NCI-H526 treated with DMSO at 0.1 percent for 48 hours (cell line): ENCODE results near the gene SOAT1.
"Not testable (repeated sequence)": the region's sequence is repeated elsewhere in the genome, so short reads cannot be mapped to it uniquely, and the experiment has no call there.

Experiments
- DNase-seq: peaks from one replicate; lab custom pipeline; 2025; lab: John Stamatoyannopoulos, UW

Gene SOAT1

GRCh38 chr1:179353546-179353945 is 59.9 kb downstream of the SOAT1 start:
- no peak for DNase-seq

DNA sequence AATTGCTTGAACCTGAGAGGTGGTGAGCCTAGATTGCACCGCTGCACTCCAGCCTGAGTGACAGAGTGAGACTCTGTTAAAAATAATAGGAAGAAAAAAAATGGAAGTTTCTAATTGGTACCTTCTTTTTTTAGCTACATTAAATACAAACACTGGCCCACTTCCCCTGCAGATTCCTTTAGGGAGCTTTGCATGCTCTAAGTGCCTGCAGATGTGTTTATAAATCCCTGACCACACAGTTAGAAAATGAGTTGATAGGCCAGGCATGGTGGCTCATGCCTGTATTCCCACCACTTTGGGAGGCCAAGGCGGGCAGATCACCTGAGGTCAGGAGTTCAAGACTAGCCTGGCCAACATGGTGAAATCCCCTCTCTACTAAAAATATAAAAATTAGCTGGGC is 68.0 kb downstream of the SOAT1 start:
- DNase-seq, result not testable (repeated sequence)

- DNase-seq, result peak; percentile 93
Measured at GRCh38 chr1:179365342-179366092, 71.9 kb downstream of the SOAT1 start, which contains the start of gene AXDND1. Gene AXDND1, plus strand, starts transcription at chr1:179365971. Its CDS starts 539 bp downstream, at chr1:179366510.

DNA sequence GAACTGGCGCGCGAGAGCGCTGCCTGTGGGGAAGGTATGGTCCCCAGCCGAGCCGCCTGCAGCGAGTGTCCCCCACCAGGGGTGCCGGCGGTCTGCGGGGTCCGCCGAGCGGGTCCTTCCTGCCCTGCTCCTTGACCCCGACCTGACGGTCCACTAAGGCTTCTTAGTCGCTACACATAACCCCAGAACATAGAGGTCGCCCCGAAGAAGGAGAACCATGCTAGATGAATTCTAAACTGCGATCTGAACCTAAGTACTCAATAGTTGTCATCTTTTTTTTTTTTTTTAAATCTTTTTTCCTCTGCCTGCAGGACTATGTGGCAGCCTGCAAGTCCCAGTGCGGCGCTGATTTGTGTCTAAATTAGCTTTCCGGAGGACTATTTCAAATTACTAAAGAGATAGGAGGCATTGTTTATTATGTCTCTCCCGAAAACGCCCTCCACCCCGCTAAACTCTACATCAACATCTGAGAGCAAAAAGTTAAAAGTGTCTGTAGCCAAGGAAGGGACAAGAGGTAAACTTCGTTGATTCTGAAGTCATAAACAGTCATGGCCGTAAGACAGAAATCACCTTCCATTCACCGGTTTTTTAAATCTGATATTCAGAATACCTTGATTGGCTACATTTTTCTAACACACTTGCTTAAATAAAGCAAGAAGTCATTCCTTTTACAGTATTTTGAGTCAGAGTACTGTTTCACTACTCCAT is 72.7 kb downstream of the SOAT1 start:
- DNase-seq, result peak; percentile 57

DNA sequence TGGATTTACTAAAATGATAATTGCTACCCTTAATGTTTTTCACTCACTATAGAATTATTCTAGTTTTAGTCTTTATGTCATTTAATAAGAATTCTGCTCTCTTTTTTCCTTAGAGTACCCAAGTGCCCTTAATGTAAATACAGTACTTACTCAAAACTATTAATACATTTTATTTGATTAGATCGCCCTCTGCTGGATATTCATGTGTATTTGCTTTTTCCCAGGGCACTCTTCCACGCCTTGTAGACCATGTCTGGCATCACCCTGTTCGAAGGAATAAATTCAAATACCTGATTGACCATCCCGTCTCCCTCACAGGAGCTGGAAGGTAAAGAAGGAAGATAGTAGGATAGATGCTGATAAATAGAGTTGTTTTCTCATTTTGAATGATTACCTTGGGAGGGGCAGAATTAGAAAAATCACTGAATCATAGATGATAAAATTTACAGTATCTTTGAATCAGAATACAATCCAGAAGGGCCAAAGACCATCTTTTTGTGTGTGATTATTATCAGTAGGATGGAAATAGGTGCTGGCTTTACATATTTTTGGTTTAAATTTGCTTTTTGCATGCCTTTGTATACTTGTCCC is 76.2 kb downstream of the SOAT1 start:
- peak; percentile 95 for DNase-seq

DNA sequence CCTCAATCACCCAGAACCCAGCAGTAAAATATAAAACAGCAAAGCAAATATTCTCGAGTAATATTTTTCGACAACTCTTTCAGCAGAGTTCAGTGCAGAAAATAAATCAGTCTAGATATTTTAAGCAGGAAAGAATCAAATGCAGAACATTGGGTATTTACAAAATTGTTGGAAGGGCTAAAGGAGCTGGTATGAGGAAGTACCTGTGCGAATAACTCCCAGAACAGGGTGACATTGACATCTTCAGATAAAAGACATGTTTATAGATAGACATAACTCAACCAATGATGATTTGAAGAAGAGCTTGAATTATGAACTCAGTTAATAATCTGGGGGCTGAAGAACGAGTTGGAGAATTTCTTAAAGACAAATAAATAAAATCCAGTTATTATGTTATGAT is 78.6 kb downstream of the SOAT1 start:
- DNase-seq, result no peak

DNA sequence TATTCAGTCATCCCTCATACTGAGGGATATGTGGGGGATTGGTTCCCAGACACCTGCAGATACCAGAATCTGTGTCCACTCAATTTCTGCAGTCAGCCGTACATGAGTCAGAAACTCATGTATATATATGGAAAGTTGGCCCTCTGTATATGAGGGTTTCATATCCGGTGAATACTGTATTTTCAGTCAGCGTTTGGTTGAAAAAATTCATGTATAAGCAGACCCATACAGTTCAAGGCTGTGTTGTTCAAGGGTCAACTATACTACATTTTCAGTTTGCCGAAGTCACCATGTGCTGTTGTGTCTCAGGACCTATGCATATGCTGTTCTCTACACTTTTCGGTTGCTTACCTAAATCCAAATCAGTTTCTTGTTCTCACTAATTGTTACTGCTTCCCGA is 82.6 kb downstream of the SOAT1 start:
- no peak for DNase-seq

DNA sequence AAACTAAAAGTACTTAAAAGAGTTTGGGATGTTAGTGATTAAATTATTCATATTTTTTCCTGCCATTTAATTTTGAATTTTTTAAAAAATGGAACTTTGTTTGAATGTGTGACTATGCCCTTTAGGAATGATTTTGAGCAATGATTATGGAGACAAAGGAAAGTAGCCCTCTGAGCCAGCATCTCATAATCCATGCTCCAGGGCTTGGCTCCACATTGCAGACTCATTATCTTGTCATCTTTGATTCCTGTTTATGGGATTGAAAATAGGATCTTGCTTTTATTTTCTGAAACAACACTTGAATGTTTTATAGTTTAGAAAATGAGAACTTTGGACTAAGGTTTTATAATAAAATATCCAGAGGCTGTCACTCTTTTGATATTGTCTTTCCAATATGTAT is 86.7 kb downstream of the SOAT1 start:
- no peak for DNase-seq

DNA sequence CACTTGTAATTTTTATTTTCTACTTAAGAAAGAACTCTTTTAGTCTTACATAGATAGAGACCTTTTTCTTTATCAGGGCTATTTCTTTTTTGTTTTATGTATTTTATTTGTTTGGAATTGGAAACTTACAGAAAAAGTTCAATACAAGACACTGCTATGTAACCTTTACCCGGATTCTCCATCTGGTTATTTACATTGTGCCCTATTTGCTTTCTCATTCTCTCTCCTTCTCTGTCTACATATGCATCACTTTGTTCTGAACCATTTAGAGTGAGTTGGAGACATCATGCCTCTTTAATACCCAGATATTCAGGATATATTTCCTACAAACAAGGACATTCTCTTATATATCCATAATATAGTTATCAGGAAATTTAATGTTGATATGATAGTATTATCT is 90.4 kb downstream of the SOAT1 start:
- no peak for DNase-seq

DNA sequence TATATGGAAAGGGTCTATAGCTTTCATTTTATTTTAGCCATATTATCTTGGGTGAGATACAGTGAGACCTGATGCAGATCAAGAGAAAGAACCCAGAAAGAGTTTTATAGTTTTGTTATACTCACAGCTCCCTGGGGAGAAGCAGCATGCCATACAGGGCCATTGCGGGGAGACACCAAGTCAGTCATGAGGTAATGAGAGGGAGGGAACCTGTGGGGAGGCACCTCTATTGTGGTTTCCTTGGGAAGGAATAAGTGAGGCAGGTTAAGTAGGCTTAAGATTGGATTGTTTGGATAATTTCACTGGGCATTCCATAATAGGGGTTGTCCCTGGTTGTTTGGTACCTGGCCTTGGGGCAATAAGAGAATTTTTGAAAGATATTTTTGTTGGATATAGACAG is 91.9 kb downstream of the SOAT1 start:
- DNase-seq, result no peak

DNA sequence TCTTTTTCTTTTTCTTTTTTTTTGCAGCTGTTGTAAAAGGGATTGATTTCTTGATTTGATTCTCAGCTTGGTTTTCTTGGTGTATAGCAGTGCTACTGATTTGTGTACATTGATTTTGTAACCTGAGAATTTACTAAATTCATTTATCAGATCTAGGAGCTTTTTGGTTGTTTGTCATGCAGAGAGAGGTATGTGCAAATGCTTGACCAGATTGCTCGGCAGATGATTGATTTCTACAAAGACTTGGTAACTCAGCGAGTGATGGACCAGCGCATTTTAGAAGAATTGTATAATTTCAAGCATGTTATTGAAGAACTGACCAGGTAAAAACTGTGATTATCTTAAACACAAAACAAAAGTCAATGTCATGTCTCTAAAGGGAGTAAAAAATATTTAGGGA is 100.1 kb downstream of the SOAT1 start:
- no peak for DNase-seq

- not testable (repeated sequence) for DNase-seq
Measured at GRCh38 chr1:179399399-179399798, 105.8 kb downstream of the SOAT1 start.
